Measurements from ENCODE around the gene MT1G. TPM values are rescaled to one million over a fixed set of nuclear protein-coding genes. Genes with fewer than 3 reads are reported as not detected.
"Not testable (repeated sequence)": the region's sequence is repeated elsewhere in the genome, so short reads cannot be mapped to it uniquely, and the experiment has no call there.

MT1G gene
- total RNA-seq (10 to 100 TPM in 1 of 5 experiments, 1 to 10 TPM in 1, not detected in 3; 1.2 to 36.1 TPM), polyA plus RNA-seq (not detected), total RNA-seq (not detected)

DNA sequence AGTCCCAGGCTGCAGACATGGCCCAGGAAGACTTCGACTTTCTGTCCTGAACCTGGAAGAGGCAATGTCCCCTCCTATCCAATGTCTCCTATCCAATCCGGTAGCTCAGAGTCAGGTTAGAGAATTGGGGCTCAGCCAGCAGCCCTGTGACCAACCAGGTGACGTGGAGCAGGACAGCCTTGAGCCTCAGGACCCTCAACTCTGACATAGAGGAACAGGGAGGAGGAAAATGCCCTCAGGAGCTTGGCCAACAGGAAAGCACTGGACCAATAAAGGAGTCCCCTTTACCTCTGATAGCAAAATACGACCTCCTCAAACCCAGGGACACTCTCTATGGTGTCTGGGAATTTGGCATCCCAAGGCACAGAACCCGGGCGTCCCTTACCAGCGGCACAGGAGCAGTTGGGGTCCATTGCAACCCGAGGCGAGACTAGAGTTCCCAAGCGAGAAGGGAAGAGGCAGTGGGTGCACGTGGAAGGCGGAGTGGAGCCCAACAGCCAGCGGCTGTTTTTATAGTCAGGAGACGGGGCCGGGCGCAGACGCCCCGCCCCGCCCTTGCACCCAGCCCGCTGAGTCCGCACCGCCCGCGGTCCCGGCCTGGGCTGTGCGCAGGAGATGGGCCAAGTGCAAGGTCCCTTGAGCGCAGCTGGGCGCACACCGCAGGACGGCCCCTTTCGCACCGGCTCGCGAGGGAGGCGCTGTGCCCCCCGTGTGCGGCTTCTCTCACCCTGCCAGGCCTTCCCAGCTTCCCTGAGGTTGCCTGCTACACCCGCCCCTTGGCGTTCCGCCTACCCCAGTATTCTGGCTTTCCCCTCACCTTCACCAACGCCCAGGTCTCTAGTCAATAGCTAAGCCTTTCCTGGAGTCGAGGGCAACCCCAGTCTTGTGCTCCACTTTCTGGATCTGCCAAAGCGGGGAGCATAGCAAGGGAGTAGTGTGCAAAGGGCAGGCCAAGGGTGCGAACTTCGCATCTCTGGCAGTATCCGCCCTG, at the start of gene MT1G:
MT1G (minus strand) TSS at position 485 of the 991 bp plus-strand sequence; CDS start at position 413, 72 bp downstream.
- Histone ChIP-seq H3K4me3 (ENCODE audit: low read length) (no peak within 1 kb of the TSS), H3K27ac (ENCODE audit: low read depth, low read length) (no peak within 1 kb of the TSS), H3K27me3 (ENCODE audit: control insufficient read depth in 2 of 2, insufficient read depth in 2 of 2, low read length in 2 of 2) (peaks cover 0 to 25% of the 10 kb centered on the region in 2 donors), H3K4me1 (ENCODE audit: control insufficient read depth in 2 of 2, insufficient read depth in 2 of 2, low read length in 2 of 2) (no peaks in the 10 kb centered on the region), H3K9me3 (ENCODE audit: control insufficient read depth in 2 of 3, low read length in 3 of 3) (no peaks in the 10 kb centered on the region), H3K36me3 (ENCODE audit: control insufficient read depth in 2 of 3, insufficient read depth in 3 of 3, low read length in 3 of 3) (no peaks in the 10 kb centered on the region)
- H3K4me1 Mint-ChIP-seq: peaks cover 0 to 38% (median 24%) of the 10 kb centered on the region in 7 donors
- H3K27me3 Mint-ChIP-seq: peaks cover 44 to 85% (median 49%) of the 10 kb centered on the region in 5 donors
- ChIA-PET CTCF (interaction anchor here (3.1 kb wide), 1 partner anchor 34 kb away, joined by 10 read pairs; no protein-coding TSS in a partner anchor), POLR2A (interaction anchor here (0.8 to 1.5 kb wide), 2 partner anchors 8 to 15 kb away, joined by 3 to 5 read pairs; no protein-coding TSS in a partner anchor)
- DNase-seq (peak in 1 of 9 donors; percentile 58), ATAC-seq (peak; percentile 57)
- H3K9me3 Mint-ChIP-seq: no peaks in the 10 kb centered on the region
- H3K4me3 Mint-ChIP-seq: peak within 1 kb of the TSS in 9 of 10 donors; percentile 25 to 78 (median 50)
- peak within 1 kb of the TSS in 2 of 9 donors; percentile 16 to 43 for H3K27ac Mint-ChIP-seq
- peaks cover 0 to 14% (median 5%) of the 10 kb centered on the region in 5 donors for H3K36me3 Mint-ChIP-seq
- intact Hi-C loops (cut with micrococcal nuclease): loop anchor here in 1 of 2 donors (1.0 kb wide), 1 partner anchor 14 kb away; the partner anchor contains the start of gene MT1X

DNA sequence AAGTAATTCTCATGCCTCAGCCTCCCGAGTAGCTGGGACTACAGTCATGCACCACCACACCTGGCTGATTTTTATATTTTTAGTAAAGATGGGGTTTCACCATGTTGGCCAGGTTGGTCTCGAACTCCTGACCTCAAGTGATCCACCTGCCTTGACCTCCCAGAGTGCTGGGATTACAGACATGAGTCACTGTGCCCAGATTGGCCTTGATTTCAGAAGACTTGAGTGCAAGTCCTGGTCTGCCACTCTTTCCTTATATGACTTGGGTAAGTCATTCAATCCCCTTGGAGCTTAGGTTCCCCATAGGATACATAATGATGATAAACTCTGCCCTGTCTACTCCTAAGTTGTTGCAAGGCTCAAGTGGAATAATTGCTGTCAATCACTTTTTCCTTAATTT, 49.7 kb upstream of the MT1G start:
- POLR2A ChIA-PET: interaction anchor here (2.4 kb wide), 1 partner anchor 12 kb away, joined by 5 read pairs; no protein-coding TSS in a partner anchor
- H3K36me3 Mint-ChIP-seq; H3K4me3 Mint-ChIP-seq; H3K4me1 ChIP-seq (ENCODE audit: control insufficient read depth in 2 of 2, insufficient read depth in 2 of 2, low read length in 2 of 2); H3K27ac Mint-ChIP-seq; H3K27ac ChIP-seq (ENCODE audit: low read depth, low read length); H3K9me3 ChIP-seq (ENCODE audit: control insufficient read depth in 2 of 3, low read length in 3 of 3); H3K9me3 Mint-ChIP-seq; H3K4me1 Mint-ChIP-seq; ATAC-seq; H3K36me3 ChIP-seq (ENCODE audit: control insufficient read depth in 2 of 3, insufficient read depth in 3 of 3, low read length in 3 of 3); H3K4me3 ChIP-seq (ENCODE audit: low read length); H3K27me3 ChIP-seq (ENCODE audit: control insufficient read depth in 2 of 2, insufficient read depth in 2 of 2, low read length in 2 of 2); intact Hi-C loops (cut with micrococcal nuclease); DNase-seq: not testable (repeated sequence)
- CTCF ChIA-PET: interaction anchor here (0.5 to 3.4 kb wide), 3 partner anchors 11 to 17 kb away, joined by 3 to 8 read pairs (median 6); no protein-coding TSS in a partner anchor
- peaks cover 0 to 22% (median 0%) of the 10 kb centered on the region in 5 donors for H3K27me3 Mint-ChIP-seq

DNA sequence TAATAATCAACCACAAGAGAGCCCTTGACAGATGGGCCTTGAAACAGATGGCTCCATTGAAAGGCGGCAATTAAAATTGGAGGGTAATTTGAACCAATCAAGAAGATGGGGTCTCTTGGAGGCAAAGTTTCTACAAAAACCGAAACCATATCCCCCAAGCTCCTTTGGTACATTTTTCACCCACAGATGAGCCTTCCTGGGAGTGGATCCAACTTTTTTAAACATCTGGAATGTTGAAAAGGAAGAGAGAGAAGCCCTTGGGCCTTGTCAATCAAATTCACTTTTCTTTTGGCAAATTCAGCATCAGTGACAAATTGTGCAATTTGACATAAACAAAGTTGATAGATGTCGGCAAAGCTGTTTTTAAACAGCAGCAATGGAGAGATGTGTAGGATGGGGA, 48.9 kb upstream of the MT1G start:
- H3K4me1 Mint-ChIP-seq: peaks cover 0 to 4% (median under 1%) of the 10 kb centered on the region in 7 donors
- Histone ChIP-seq H3K36me3 (ENCODE audit: control insufficient read depth in 2 of 3, insufficient read depth in 3 of 3, low read length in 3 of 3) (no peaks in the 10 kb centered on the region), H3K27ac (ENCODE audit: low read depth, low read length) (no peak overlapping the region), H3K9me3 (ENCODE audit: control insufficient read depth in 2 of 3, low read length in 3 of 3) (no peaks in the 10 kb centered on the region), H3K4me1 (ENCODE audit: control insufficient read depth in 2 of 2, insufficient read depth in 2 of 2, low read length in 2 of 2) (no peaks in the 10 kb centered on the region), H3K27me3 (ENCODE audit: control insufficient read depth in 2 of 2, insufficient read depth in 2 of 2, low read length in 2 of 2) (no peaks in the 10 kb centered on the region), H3K4me3 (ENCODE audit: low read length) (no peak overlapping the region)
- ATAC-seq (no peak), DNase-seq (no peak)
- no peak overlapping the region for H3K4me3 Mint-ChIP-seq
- peaks cover 0 to 16% (median 0%) of the 10 kb centered on the region in 5 donors for H3K27me3 Mint-ChIP-seq
- intact Hi-C loops (cut with micrococcal nuclease): no loop called here
- no peaks in the 10 kb centered on the region for H3K9me3 Mint-ChIP-seq
- H3K27ac Mint-ChIP-seq: no peak overlapping the region
- ChIA-PET CTCF (interaction anchor here (3.4 kb wide), 1 partner anchor 14 kb away, joined by 8 read pairs; no protein-coding TSS in a partner anchor), POLR2A (interaction anchor here (0.7 to 2.4 kb wide), 3 partner anchors 9 to 16 kb away, joined by 3 to 5 read pairs (median 3); no protein-coding TSS in a partner anchor)
- no peaks in the 10 kb centered on the region for H3K36me3 Mint-ChIP-seq

DNA sequence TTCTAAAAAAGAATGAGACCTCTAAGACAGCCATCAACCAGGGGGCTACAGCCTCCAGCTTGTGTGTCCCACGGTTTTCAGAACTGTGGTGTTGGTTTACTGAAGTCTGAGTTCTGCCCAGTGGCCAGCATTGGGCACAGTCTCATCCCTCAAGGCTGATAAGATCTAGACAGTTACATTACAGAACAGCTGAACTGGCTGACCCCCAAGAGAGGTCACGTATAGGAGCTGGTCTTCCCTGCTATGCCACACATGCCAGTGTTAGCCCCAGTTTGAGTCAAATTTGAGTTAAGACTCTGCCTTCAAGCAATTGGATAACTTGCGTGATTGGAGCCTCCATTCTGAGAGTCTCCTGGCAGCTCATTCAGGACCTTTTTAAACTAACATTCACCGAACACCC, 47.3 kb upstream of the MT1G start:
- Mint-ChIP-seq H3K4me3 (no peak overlapping the region), H3K4me1 (peaks cover 4 to 16% (median 11%) of the 10 kb centered on the region in 7 donors), H3K27ac (no peak overlapping the region), H3K27me3 (peaks cover 0 to 8% (median 0%) of the 10 kb centered on the region in 5 donors), H3K9me3 (peaks cover 0 to 5% (median 0%) of the 10 kb centered on the region in 11 donors), H3K36me3 (no peaks in the 10 kb centered on the region)
- ATAC-seq: no peak
- Histone ChIP-seq H3K9me3 (ENCODE audit: control insufficient read depth in 2 of 3, low read length in 3 of 3) (no peaks in the 10 kb centered on the region), H3K27me3 (ENCODE audit: control insufficient read depth in 2 of 2, insufficient read depth in 2 of 2, low read length in 2 of 2) (no peaks in the 10 kb centered on the region), H3K36me3 (ENCODE audit: control insufficient read depth in 2 of 3, insufficient read depth in 3 of 3, low read length in 3 of 3) (no peaks in the 10 kb centered on the region), H3K27ac (ENCODE audit: low read depth, low read length) (no peak overlapping the region), H3K4me3 (ENCODE audit: low read length) (no peak overlapping the region), H3K4me1 (ENCODE audit: control insufficient read depth in 2 of 2, insufficient read depth in 2 of 2, low read length in 2 of 2) (peaks cover under 1 to 5% of the 10 kb centered on the region in 2 donors)
- intact Hi-C loops (cut with micrococcal nuclease): no loop called here
- ChIA-PET CTCF (interaction anchor here (1.1 kb wide), 1 partner anchor 13 kb away, joined by 3 read pairs; no protein-coding TSS in a partner anchor), POLR2A (interaction anchor here (2.4 kb wide), 1 partner anchor 14 kb away, joined by 5 read pairs; no protein-coding TSS in a partner anchor)
- no peak for DNase-seq

DNA sequence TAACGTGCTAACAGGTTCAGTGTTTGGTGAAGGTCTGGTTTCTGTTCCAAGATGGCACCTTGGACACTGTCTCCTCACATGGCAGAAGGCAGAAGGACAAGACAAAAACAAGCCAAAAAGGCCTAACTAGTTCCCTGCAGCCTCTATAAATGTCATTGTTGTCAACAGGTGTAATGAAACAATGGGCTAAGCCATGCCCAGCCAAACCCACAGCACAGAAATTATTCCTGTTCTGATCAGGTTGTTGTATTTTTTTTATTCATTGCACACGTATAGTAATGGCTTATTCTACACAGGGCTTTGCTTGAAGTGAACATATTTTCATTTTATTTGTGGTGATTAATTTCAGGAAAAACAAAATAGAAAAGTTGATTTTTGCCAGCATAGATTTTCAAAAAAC, 45.9 kb upstream of the MT1G start:
- Histone ChIP-seq H3K4me1 (ENCODE audit: control insufficient read depth in 2 of 2, insufficient read depth in 2 of 2, low read length in 2 of 2) (peaks cover 10 to 18% of the 10 kb centered on the region in 2 donors), H3K27me3 (ENCODE audit: control insufficient read depth in 2 of 2, insufficient read depth in 2 of 2, low read length in 2 of 2) (no peaks in the 10 kb centered on the region), H3K4me3 (ENCODE audit: low read length) (no peak overlapping the region), H3K9me3 (ENCODE audit: control insufficient read depth in 2 of 3, low read length in 3 of 3) (no peaks in the 10 kb centered on the region), H3K27ac (ENCODE audit: low read depth, low read length) (no peak overlapping the region), H3K36me3 (ENCODE audit: control insufficient read depth in 2 of 3, insufficient read depth in 3 of 3, low read length in 3 of 3) (no peaks in the 10 kb centered on the region)
- Mint-ChIP-seq H3K36me3 (no peaks in the 10 kb centered on the region), H3K27me3 (peaks cover 0 to 2% (median 0%) of the 10 kb centered on the region in 5 donors), H3K4me3 (no peak overlapping the region), H3K9me3 (peaks cover 0 to 5% (median 0%) of the 10 kb centered on the region in 11 donors), H3K4me1 (peaks cover 12 to 29% (median 24%) of the 10 kb centered on the region in 7 donors), H3K27ac (no peak overlapping the region)
- DNase-seq (no peak), ATAC-seq (no peak)
- ChIA-PET CTCF (interaction anchor here (0.9 kb wide), 1 partner anchor 12 kb away, joined by 3 read pairs; no protein-coding TSS in a partner anchor), POLR2A (no interaction called here)
- intact Hi-C loops (cut with micrococcal nuclease): no loop called here

DNA sequence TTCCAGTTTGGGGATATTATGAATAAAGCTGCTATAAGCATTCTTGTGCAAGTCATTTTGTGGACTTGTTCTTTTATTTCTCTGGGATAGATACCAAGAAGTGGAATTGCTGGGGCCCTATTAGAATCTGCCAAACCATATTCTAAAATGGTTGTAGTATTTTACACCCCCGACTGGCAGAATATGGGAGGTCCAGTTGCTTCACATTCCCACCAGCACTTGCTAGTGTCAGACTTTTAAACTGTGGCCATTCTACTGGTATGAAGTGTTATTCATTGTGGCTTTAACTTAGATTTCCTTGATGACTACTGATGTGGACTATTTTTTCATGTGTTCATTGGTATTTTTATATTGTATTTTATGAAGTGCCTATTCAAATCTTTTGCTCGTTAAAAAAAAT, 44.0 kb upstream of the MT1G start:
- H3K4me1 ChIP-seq (ENCODE audit: control insufficient read depth in 2 of 2, insufficient read depth in 2 of 2, low read length in 2 of 2): peaks cover 17 to 26% of the 10 kb centered on the region in 2 donors
- ATAC-seq (no peak), DNase-seq (no peak)
- no peak overlapping the region for H3K27ac ChIP-seq (ENCODE audit: low read depth, low read length)
- no peaks in the 10 kb centered on the region for H3K36me3 ChIP-seq (ENCODE audit: control insufficient read depth in 2 of 3, insufficient read depth in 3 of 3, low read length in 3 of 3)
- H3K9me3 Mint-ChIP-seq: peaks cover 0 to 5% (median 0%) of the 10 kb centered on the region in 11 donors
- POLR2A ChIA-PET: no interaction called here
- no peaks in the 10 kb centered on the region for H3K36me3 Mint-ChIP-seq
- H3K4me1 Mint-ChIP-seq: peaks cover 15 to 41% (median 36%) of the 10 kb centered on the region in 7 donors
- peak overlapping the region in 1 of 10 donors; percentile 20 for H3K4me3 Mint-ChIP-seq
- no peaks in the 10 kb centered on the region for H3K27me3 ChIP-seq (ENCODE audit: control insufficient read depth in 2 of 2, insufficient read depth in 2 of 2, low read length in 2 of 2)
- H3K4me3 ChIP-seq (ENCODE audit: low read length): no peak overlapping the region
- intact Hi-C loops (cut with micrococcal nuclease): no loop called here
- H3K27ac Mint-ChIP-seq: peak overlapping the region in 6 of 9 donors; percentile 9 to 100 (median 30)
- CTCF ChIA-PET: interaction anchor here (0.6 kb wide), 1 partner anchor 10 kb away, joined by 3 read pairs; no protein-coding TSS in a partner anchor
- H3K27me3 Mint-ChIP-seq: no peaks in the 10 kb centered on the region
- H3K9me3 ChIP-seq (ENCODE audit: control insufficient read depth in 2 of 3, low read length in 3 of 3): no peaks in the 10 kb centered on the region
